ENCODE results near the gene EVPL.

The EVPL gene

GRCh38 chr17:75979705-75980187, 47.4 kb downstream of the EVPL start:
- Histone ChIP-seq H3K9me3 (ENCODE audit: insufficient read depth, low read length, severe bottlenecking) (no peaks in the 10 kb centered on the region), H4K20me1 (ENCODE audit: insufficient read depth, low read length) (no peaks in the 10 kb centered on the region), H3K4me1 (ENCODE audit: insufficient read depth, low read length) (peaks cover 36% of the 10 kb centered on the region), H3K79me2 (ENCODE audit: insufficient read depth, low read length) (peaks cover 32% of the 10 kb centered on the region), H3K27me3 (ENCODE audit: insufficient read depth, low read length, poor library complexity) (no peaks in the 10 kb centered on the region), H2AFZ (ENCODE audit: low read depth, low read length) (peak overlapping the region; percentile 93), H3K9ac (ENCODE audit: low read depth, low read length) (peak overlapping the region; percentile 78), H3K4me3 (ENCODE audit: low read depth in 1 of 2, low read length in 2 of 2) (peak overlapping the region; percentile 73 to 83), H3K4me2 (ENCODE audit: insufficient read depth, low read length) (peak overlapping the region; percentile 74), H3K27ac (ENCODE audit: low read length) (peak overlapping the region; percentile 98), H3K36me3 (ENCODE audit: insufficient read depth, low read length) (no peaks in the 10 kb centered on the region; the same call in 1 of the 2 replicates)
- TF ChIP-seq EZH2 (IDR thresholded peaks at IDR 0.05; ENCODE audit: borderline replicate concordance, low read depth, low read length, severe bottlenecking): no peak
- no peak for TF ChIP-seq CTCF (IDR thresholded peaks at IDR 0.05; ENCODE audit: borderline replicate concordance, extremely low read depth, low read length, poor library complexity, severe bottlenecking)
- ATAC-seq (ENCODE audit: insufficient read depth, low read depth) (peak; percentile 26), DNase-seq (no peak)

GRCh38 chr17:75978938-75979704, 48.0 kb downstream of the EVPL start, which contains the start of the genes ACOX1 and TEN1:
Gene ACOX1, minus strand, starts transcription at chr17:75979166. Its CDS starts 93 bp downstream, at chr17:75979073.
Gene TEN1, plus strand, starts transcription at chr17:75979240. Its CDS starts 6,953 bp downstream, at chr17:75986193.
- ATAC-seq (ENCODE audit: insufficient read depth, low read depth): peak; percentile 98
- peak; percentile 98 for DNase-seq
- Histone ChIP-seq H2AFZ (ENCODE audit: low read depth, low read length) (peak within 1 kb of the TSS; percentile 93), H3K4me1 (ENCODE audit: insufficient read depth, low read length) (peaks cover 36% of the 10 kb centered on the region), H3K9ac (ENCODE audit: low read depth, low read length) (peak within 1 kb of the TSS; percentile 78), H3K4me2 (ENCODE audit: insufficient read depth, low read length) (peak within 1 kb of the TSS; percentile 74), H3K4me3 (ENCODE audit: low read depth in 1 of 2, low read length in 2 of 2) (peak within 1 kb of the TSS; percentile 73 to 83), H3K36me3 (ENCODE audit: insufficient read depth, low read length) (no peaks in the 10 kb centered on the region; the same call in 1 of the 2 replicates), H3K9me3 (ENCODE audit: insufficient read depth, low read length, severe bottlenecking) (no peaks in the 10 kb centered on the region), H3K27ac (ENCODE audit: low read length) (peak within 1 kb of the TSS; percentile 98), H3K79me2 (ENCODE audit: insufficient read depth, low read length) (peaks cover 30% of the 10 kb centered on the region), H4K20me1 (ENCODE audit: insufficient read depth, low read length) (no peaks in the 10 kb centered on the region), H3K27me3 (ENCODE audit: insufficient read depth, low read length, poor library complexity) (no peaks in the 10 kb centered on the region)
- TF ChIP-seq EZH2 (IDR thresholded peaks at IDR 0.05; ENCODE audit: borderline replicate concordance, low read depth, low read length, severe bottlenecking): no peak
- no peak for TF ChIP-seq CTCF (IDR thresholded peaks at IDR 0.05; ENCODE audit: borderline replicate concordance, extremely low read depth, low read length, poor library complexity, severe bottlenecking)

GRCh38 chr17:75976175-75976848, 50.8 kb downstream of the EVPL start:
- no peak overlapping the region for H3K27ac ChIP-seq (ENCODE audit: low read length)
- no peaks in the 10 kb centered on the region for H3K9me3 ChIP-seq (ENCODE audit: insufficient read depth, low read length, severe bottlenecking)
- ATAC-seq (ENCODE audit: insufficient read depth, low read depth) (no peak), DNase-seq (no peak)
- no peak overlapping the region for H2AFZ ChIP-seq (ENCODE audit: low read depth, low read length)
- H3K4me1 ChIP-seq (ENCODE audit: insufficient read depth, low read length): peaks cover 36% of the 10 kb centered on the region
- H3K79me2 ChIP-seq (ENCODE audit: insufficient read depth, low read length): peaks cover 33% of the 10 kb centered on the region
- peaks cover 16% of the 10 kb centered on the region for H3K36me3 ChIP-seq (ENCODE audit: insufficient read depth, low read length)
- H3K27me3 ChIP-seq (ENCODE audit: insufficient read depth, low read length, poor library complexity): no peaks in the 10 kb centered on the region
- H3K4me2 ChIP-seq (ENCODE audit: insufficient read depth, low read length): peak overlapping the region; percentile 5
- no peaks in the 10 kb centered on the region for H4K20me1 ChIP-seq (ENCODE audit: insufficient read depth, low read length)
- no peak for TF ChIP-seq EZH2 (IDR thresholded peaks at IDR 0.05; ENCODE audit: borderline replicate concordance, low read depth, low read length, severe bottlenecking)
- TF ChIP-seq CTCF (IDR thresholded peaks at IDR 0.05; ENCODE audit: borderline replicate concordance, extremely low read depth, low read length, poor library complexity, severe bottlenecking): no peak
- no peak overlapping the region for H3K9ac ChIP-seq (ENCODE audit: low read depth, low read length)
- H3K4me3 ChIP-seq (ENCODE audit: low read depth in 1 of 2, low read length in 2 of 2): no peak overlapping the region

All from DND-41 (cell line).